ENCODE measurements around the gene SYTL3. TPM values are rescaled to one million over a fixed set of nuclear protein-coding genes. Genes with fewer than 3 reads are reported as not detected.

Gene SYTL3
- total RNA-seq, 4 donors from 2014 or later: 2.4 to 6.4 (median 2.9) TPM

GRCh38 chr6:158639056-158639455 lies 10.8 kb upstream of the SYTL3 start:
- intact Hi-C loops (cut with DNase I; ENCODE audit: low total_unique reads): no loop called here
- peaks cover 0 to 9% (median 4%) of the 10 kb centered on the region in 4 donors for H3K36me3 ChIP-seq
- H3K9me3 ChIP-seq: no peaks in the 10 kb centered on the region
- DNase-seq: no peak
- H3K27me3 ChIP-seq: no peaks in the 10 kb centered on the region
- peaks cover 15 to 37% (median 28%) of the 10 kb centered on the region in 4 donors for H3K4me1 ChIP-seq
- H3K27ac ChIP-seq: no peak overlapping the region
- TF ChIP-seq, protein P1, sequence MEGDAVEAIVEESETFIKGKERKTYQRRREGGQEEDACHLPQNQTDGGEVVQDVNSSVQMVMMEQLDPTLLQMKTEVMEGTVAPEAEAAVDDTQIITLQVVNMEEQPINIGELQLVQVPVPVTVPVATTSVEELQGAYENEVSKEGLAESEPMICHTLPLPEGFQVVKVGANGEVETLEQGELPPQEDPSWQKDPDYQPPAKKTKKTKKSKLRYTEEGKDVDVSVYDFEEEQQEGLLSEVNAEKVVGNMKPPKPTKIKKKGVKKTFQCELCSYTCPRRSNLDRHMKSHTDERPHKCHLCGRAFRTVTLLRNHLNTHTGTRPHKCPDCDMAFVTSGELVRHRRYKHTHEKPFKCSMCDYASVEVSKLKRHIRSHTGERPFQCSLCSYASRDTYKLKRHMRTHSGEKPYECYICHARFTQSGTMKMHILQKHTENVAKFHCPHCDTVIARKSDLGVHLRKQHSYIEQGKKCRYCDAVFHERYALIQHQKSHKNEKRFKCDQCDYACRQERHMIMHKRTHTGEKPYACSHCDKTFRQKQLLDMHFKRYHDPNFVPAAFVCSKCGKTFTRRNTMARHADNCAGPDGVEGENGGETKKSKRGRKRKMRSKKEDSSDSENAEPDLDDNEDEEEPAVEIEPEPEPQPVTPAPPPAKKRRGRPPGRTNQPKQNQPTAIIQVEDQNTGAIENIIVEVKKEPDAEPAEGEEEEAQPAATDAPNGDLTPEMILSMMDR (IDR thresholded peaks at IDR 0.05): no peak
- no peak for TF ChIP-seq POLR2A (IDR thresholded peaks at IDR 0.05)
- TF ChIP-seq POLR2AphosphoS5 (IDR thresholded peaks at IDR 0.05): no peak
- TF ChIP-seq EP300 (IDR thresholded peaks at IDR 0.05; ENCODE audit: low read depth): no peak
- in situ Hi-C loops (cut with MboI; ENCODE audit: low pct_ligation_motif_present in 1 of 4, low pct_unique_long_range_greater_than_20kb in 1 of 4, low sequenced_read_pairs in 3 of 4): no loop called here
- 90 to 100% methylated on average over 2 to 4 of the region's 5 CpGs for WGBS, 2 donors (ENCODE audit: low coverage in 1 of 2)
- H3K4me3 ChIP-seq: no peak overlapping the region

GRCh38 chr6:158640519-158640918 lies 9.3 kb upstream of the SYTL3 start:
- Histone ChIP-seq H3K27me3 (no peaks in the 10 kb centered on the region), H3K36me3 (peaks cover 0 to 9% (median 4%) of the 10 kb centered on the region in 4 donors), H3K4me1 (peaks cover 15 to 38% (median 28%) of the 10 kb centered on the region in 4 donors), H3K4me3 (no peak overlapping the region), H3K27ac (no peak overlapping the region), H3K9me3 (no peaks in the 10 kb centered on the region)
- DNase-seq: no peak
- TF ChIP-seq POLR2A (IDR thresholded peaks at IDR 0.05) (no peak), EP300 (IDR thresholded peaks at IDR 0.05; ENCODE audit: low read depth) (no peak), POLR2AphosphoS5 (IDR thresholded peaks at IDR 0.05) (no peak)
- TF ChIP-seq, protein P1 (IDR thresholded peaks at IDR 0.05): no peak
- 92 to 100% methylated on average over 1 to 2 of the region's 2 CpGs for WGBS, 2 donors (ENCODE audit: low coverage in 1 of 2)
- in situ Hi-C loops (cut with MboI; ENCODE audit: low pct_ligation_motif_present in 1 of 4, low pct_unique_long_range_greater_than_20kb in 1 of 4, low sequenced_read_pairs in 3 of 4) (no loop called here), intact Hi-C loops (cut with DNase I; ENCODE audit: low total_unique reads) (no loop called here)

DNA sequence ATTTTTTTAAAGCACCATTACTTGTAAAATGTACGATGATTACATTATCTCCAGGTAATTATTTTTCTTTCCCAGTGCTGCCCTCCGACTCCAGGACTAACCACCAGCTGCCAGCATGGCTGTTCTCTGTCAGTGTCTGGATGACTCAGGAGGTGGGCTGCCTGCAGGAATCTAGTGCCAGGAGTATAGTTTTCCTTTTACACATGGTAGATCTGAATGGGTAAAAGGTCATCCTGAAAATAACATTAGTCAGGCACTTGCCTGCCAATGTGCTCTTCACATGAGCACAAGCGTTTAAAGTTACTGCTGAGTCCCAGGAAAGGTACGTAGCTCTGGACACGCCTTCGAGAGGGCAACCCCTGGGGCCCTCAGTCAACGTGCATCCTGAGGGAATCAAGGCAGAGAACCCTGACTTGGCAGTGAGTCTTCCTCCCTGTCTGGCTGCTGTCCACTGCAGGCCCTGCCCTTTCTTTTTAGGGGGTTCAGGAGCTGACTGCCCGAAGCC lies 7.7 kb upstream of the SYTL3 start:
- in situ Hi-C loops (cut with MboI; ENCODE audit: low pct_ligation_motif_present in 1 of 4, low pct_unique_long_range_greater_than_20kb in 1 of 4, low sequenced_read_pairs in 3 of 4) (no loop called here), intact Hi-C loops (cut with DNase I; ENCODE audit: low total_unique reads) (no loop called here)
- peaks cover 0 to 3% (median 0%) of the 10 kb centered on the region in 4 donors for H3K36me3 ChIP-seq
- WGBS, 2 donors (ENCODE audit: low coverage in 1 of 2): 74 to 100% methylated on average over 1 to 8 of the region's 8 CpGs
- no peaks in the 10 kb centered on the region for H3K9me3 ChIP-seq
- H3K27ac ChIP-seq: peak overlapping the region; percentile 95 to 99 (median 96)
- no peak for DNase-seq
- H3K4me1 ChIP-seq: peaks cover 15 to 39% (median 28%) of the 10 kb centered on the region in 4 donors
- H3K27me3 ChIP-seq: no peaks in the 10 kb centered on the region
- no peak for TF ChIP-seq POLR2AphosphoS5 (IDR thresholded peaks at IDR 0.05)
- TF ChIP-seq, protein P1 (IDR thresholded peaks at IDR 0.05): no peak
- TF ChIP-seq EP300 (IDR thresholded peaks at IDR 0.05; ENCODE audit: low read depth): no peak
- TF ChIP-seq POLR2A (IDR thresholded peaks at IDR 0.05): no peak
- no peak overlapping the region for H3K4me3 ChIP-seq

GRCh38 chr6:158643836-158644230 lies 6.0 kb upstream of the SYTL3 start:
- Histone ChIP-seq H3K4me3 (peak overlapping the region; percentile 69 to 86 (median 76)), H3K4me1 (peaks cover 15 to 39% (median 28%) of the 10 kb centered on the region in 4 donors), H3K27ac (peak overlapping the region; percentile 95 to 99 (median 96)), H3K36me3 (no peaks in the 10 kb centered on the region), H3K9me3 (no peaks in the 10 kb centered on the region), H3K27me3 (no peaks in the 10 kb centered on the region)
- 0 to 1% methylated on average over 7 to 8 of the region's 21 CpGs for WGBS, 2 donors (ENCODE audit: low coverage in 1 of 2)
- DNase-seq: no peak
- TF ChIP-seq, protein P1 (IDR thresholded peaks at IDR 0.05): no peak
- TF ChIP-seq POLR2A (IDR thresholded peaks at IDR 0.05) (no peak), POLR2AphosphoS5 (IDR thresholded peaks at IDR 0.05) (no peak), EP300 (IDR thresholded peaks at IDR 0.05; ENCODE audit: low read depth) (no peak)
- in situ Hi-C loops (cut with MboI; ENCODE audit: low pct_ligation_motif_present in 1 of 4, low pct_unique_long_range_greater_than_20kb in 1 of 4, low sequenced_read_pairs in 3 of 4) (no loop called here), intact Hi-C loops (cut with DNase I; ENCODE audit: low total_unique reads) (no loop called here)
